HFFc6 (cell line): ENCODE data around the gene TULP3. TPM values are rescaled to one million over a fixed set of nuclear protein-coding genes. Genes with fewer than 3 reads are reported as not detected.

Experiments used
- DNase-seq: peaks from one replicate; pipeline ENCODE4 v3.0.0-alpha.2; 2018
- H3K27ac Mint-ChIP-seq: 2 replicates; pipeline ENCODE4 v1.8.0; 2020; ENCODE audit warnings: mild to moderate bottlenecking, mixed read lengths
- H3K27me3 Mint-ChIP-seq: 2 replicates; pipeline ENCODE4 v1.8.0; 2021; ENCODE audit warnings: mild to moderate bottlenecking, moderate library complexity, mixed read lengths; ENCODE audit not compliant: insufficient read depth
- H3K36me3 Mint-ChIP-seq: 2 replicates; pipeline ENCODE4 v1.8.0; 2021; ENCODE audit warnings: low read depth, mixed read lengths
- H3K4me1 Mint-ChIP-seq: 2 replicates; pipeline ENCODE4 v1.8.0; 2020; ENCODE audit warnings: low read depth, mixed read lengths
- H3K4me3 Mint-ChIP-seq: 2 replicates; pipeline ENCODE4 v1.8.0; 2020; ENCODE audit warnings: mild to moderate bottlenecking, moderate library complexity, mixed read lengths
- H3K9me3 Mint-ChIP-seq: 2 replicates; pipeline ENCODE4 v1.8.0; 2020; ENCODE audit warnings: mild to moderate bottlenecking, mixed read lengths
- CTCF ChIP-seq: fragments of 200-600 bp; sonication (generic); IDR thresholded peaks from 2 replicates; pipeline ENCODE4 v1.5.0; 2021; ENCODE audit warnings: antibody characterized with exemption, mild to moderate bottlenecking
- total RNA-seq, 6 experiments: library from RNA; stranded (reverse); fragmentation: NEBNext Ultra II Directional; extraction: Animal tissue kit (Norgen Biotek cat#: 25700); gene quantifications; 2 replicates in 1 of 6; 3 replicates in 5 of 6; pipeline ENCODE4 v1.2.3, GENCODE V29; 2021

The TULP3 gene
- total RNA-seq, 6 experiments from 2014 or later: 25.8 to 34.0 (median 31.6) TPM

- Mint-ChIP-seq H3K4me3 (no peak overlapping the region), H3K36me3 (peaks cover 5% of the 10 kb centered on the region; the same call in 1 of the 2 replicates), H3K9me3 (no peaks in the 10 kb centered on the region), H3K27me3 (no peaks in the 10 kb centered on the region), H3K4me1 (peaks cover 10% of the 10 kb centered on the region), H3K27ac (no peak overlapping the region)
- no peak for TF ChIP-seq CTCF
- DNase-seq: no peak
Measured at GRCh38 chr12:2980630-2981029, 89.9 kb downstream of the TULP3 start.

- Mint-ChIP-seq H3K4me3 (no peak overlapping the region), H3K27me3 (no peaks in the 10 kb centered on the region), H3K4me1 (peaks cover 10% of the 10 kb centered on the region), H3K9me3 (peaks cover 4% of the 10 kb centered on the region; the same call in 1 of the 2 replicates), H3K27ac (no peak overlapping the region), H3K36me3 (peaks cover 11% of the 10 kb centered on the region; the same call in 1 of the 2 replicates)
- DNase-seq: no peak
- TF ChIP-seq CTCF: no peak
Measured at GRCh38 chr12:2982361-2982760, 91.7 kb downstream of the TULP3 start.

- H3K4me1 Mint-ChIP-seq: peaks cover 10% of the 10 kb centered on the region
- TF ChIP-seq CTCF: no peak
- H3K36me3 Mint-ChIP-seq: peaks cover 13% of the 10 kb centered on the region; the same call in 1 of the 2 replicates
- DNase-seq: no peak
- H3K27ac Mint-ChIP-seq: no peak overlapping the region
- no peak overlapping the region for H3K4me3 Mint-ChIP-seq
- no peaks in the 10 kb centered on the region for H3K27me3 Mint-ChIP-seq
- peaks cover 4% of the 10 kb centered on the region; the same call in 1 of the 2 replicates for H3K9me3 Mint-ChIP-seq
Measured at GRCh38 chr12:2984249-2984648, 93.6 kb downstream of the TULP3 start.

- Mint-ChIP-seq H3K27ac (no peak overlapping the region), H3K4me1 (peaks cover 10% of the 10 kb centered on the region), H3K27me3 (no peaks in the 10 kb centered on the region), H3K36me3 (peaks cover 17% of the 10 kb centered on the region), H3K9me3 (peaks cover 6% of the 10 kb centered on the region), H3K4me3 (no peak overlapping the region)
- no peak for DNase-seq
- TF ChIP-seq CTCF: no peak
Measured at GRCh38 chr12:2984698-2985097, 94.0 kb downstream of the TULP3 start.

GRCh38 chr12:2986876-2987275 lies 96.2 kb downstream of the TULP3 start:
- TF ChIP-seq CTCF: no peak
- Mint-ChIP-seq H3K36me3 (peaks cover 22% of the 10 kb centered on the region), H3K4me1 (peaks cover 10% of the 10 kb centered on the region), H3K9me3 (peaks cover 10% of the 10 kb centered on the region), H3K4me3 (no peak overlapping the region), H3K27me3 (no peaks in the 10 kb centered on the region), H3K27ac (no peak overlapping the region)
- no peak for DNase-seq

GRCh38 chr12:2988494-2988893 lies 97.8 kb downstream of the TULP3 start:
- TF ChIP-seq CTCF: no peak
- Mint-ChIP-seq H3K9me3 (peaks cover 10% of the 10 kb centered on the region), H3K27ac (no peak overlapping the region), H3K27me3 (peaks cover 1% of the 10 kb centered on the region; the same call in 1 of the 2 replicates), H3K4me1 (peaks cover 10% of the 10 kb centered on the region), H3K36me3 (peaks cover 22% of the 10 kb centered on the region), H3K4me3 (no peak overlapping the region)
- DNase-seq: no peak
